HAP-1 (cell line): ENCODE measurements around the gene PHF20.
A peak's percentile ranks its signal among the peaks of the same experiment; 100 is the strongest.
"Not testable (repeated sequence)": the region's sequence is repeated elsewhere in the genome, so short reads cannot be mapped to it uniquely, and the experiment has no call there.

Source experiments
- DNase-seq, 2 experiments: peaks; one replicate each; pipeline ENCODE4 v3.0.0-alpha.2; 2016 to 2020; ENCODE audit warnings: low spot score in 2 of 2
- H3K27me3 ChIP-seq: fragments of 250-450 bp; sonication (Bioruptor Pico); 2 replicates; pipeline ENCODE4 v1.5.1; 2020; ENCODE audit warnings: low read depth, mild to moderate bottlenecking, moderate library complexity
- H3K36me3 ChIP-seq: fragments of 250-450 bp; sonication (Bioruptor Pico); replicated peaks from 2 replicates; pipeline ENCODE4 v1.5.1; 2020; ENCODE audit warnings: mild to moderate bottlenecking
- H3K4me1 ChIP-seq: fragments of 250-450 bp; sonication (Bioruptor Pico); 2 replicates; pipeline ENCODE4 v1.5.1; 2020; ENCODE audit warnings: mild to moderate bottlenecking
- H3K4me3 ChIP-seq: fragments of 250-450 bp; sonication (Bioruptor Pico); 2 replicates; pipeline ENCODE4 v1.5.1; 2020; ENCODE audit warnings: mild to moderate bottlenecking, moderate library complexity
- H3K9me3 ChIP-seq: fragments of 250-450 bp; sonication (Bioruptor Pico); 2 replicates; pipeline ENCODE4 v1.5.1; 2020; ENCODE audit warnings: mild to moderate bottlenecking, moderate library complexity
- in situ Hi-C: fragments of 300-500 bp; cut with MboI; formaldehyde crosslinking; loops from 3 replicates; pipeline ENCODE4 v1.14.3; 2020; ENCODE audit warnings: low sequenced_read_pairs, inconsistent platforms, mixed read lengths

PHF20 gene

GRCh38 chr20:35854713-35855348 lies 83.0 kb downstream of the PHF20 start:
- in situ Hi-C loops: no loop called here
- Histone ChIP-seq H3K27me3 (no peaks in the 10 kb centered on the region), H3K4me3 (no peak overlapping the region), H3K9me3 (no peaks in the 10 kb centered on the region), H3K4me1 (no peaks in the 10 kb centered on the region), H3K36me3 (peaks cover 3% of the 10 kb centered on the region; the same call in 1 of the 2 replicates)
- DNase-seq: no peak

- DNase-seq, H3K4me1 ChIP-seq, H3K4me3 ChIP-seq, H3K36me3 ChIP-seq, H3K9me3 ChIP-seq, H3K27me3 ChIP-seq, in situ Hi-C loops: not testable (repeated sequence)
Observed at GRCh38 chr20:35855641-35856040, 83.8 kb downstream of the PHF20 start.

GRCh38 chr20:35856866-35857265 lies 85.1 kb downstream of the PHF20 start:
- no peak for DNase-seq
- Histone ChIP-seq H3K4me3 (no peak overlapping the region), H3K9me3 (no peaks in the 10 kb centered on the region), H3K4me1 (no peaks in the 10 kb centered on the region), H3K36me3 (peaks cover 2% of the 10 kb centered on the region; the same call in 1 of the 2 replicates), H3K27me3 (no peaks in the 10 kb centered on the region)
- in situ Hi-C loops: no loop called here

- Histone ChIP-seq H3K4me1 (no peaks in the 10 kb centered on the region), H3K9me3 (no peaks in the 10 kb centered on the region), H3K36me3 (no peaks in the 10 kb centered on the region), H3K27me3 (no peaks in the 10 kb centered on the region), H3K4me3 (no peak overlapping the region)
- in situ Hi-C loops: no loop called here
- DNase-seq: no peak
Observed at GRCh38 chr20:35866418-35867202, 94.8 kb downstream of the PHF20 start.

- no peaks in the 10 kb centered on the region for H3K36me3 ChIP-seq
- H3K27me3 ChIP-seq: no peaks in the 10 kb centered on the region
- peaks cover 8% of the 10 kb centered on the region for H3K4me1 ChIP-seq
- no peak for DNase-seq
- no peaks in the 10 kb centered on the region for H3K9me3 ChIP-seq
- in situ Hi-C loops: no loop called here
- H3K4me3 ChIP-seq: no peak overlapping the region
Observed at GRCh38 chr20:35870541-35871258, 98.9 kb downstream of the PHF20 start.

GRCh38 chr20:35871259-35871771 lies 99.5 kb downstream of the PHF20 start:
- Histone ChIP-seq H3K27me3 (no peaks in the 10 kb centered on the region), H3K36me3 (no peaks in the 10 kb centered on the region), H3K4me1 (peaks cover 13% of the 10 kb centered on the region), H3K9me3 (no peaks in the 10 kb centered on the region), H3K4me3 (no peak overlapping the region)
- in situ Hi-C loops: no loop called here
- peak in 1 of 2 experiments; percentile 39 for DNase-seq

GRCh38 chr20:35876033-35876320 lies 104.2 kb downstream of the PHF20 start:
- H3K9me3 ChIP-seq: no peaks in the 10 kb centered on the region
- H3K27me3 ChIP-seq: no peaks in the 10 kb centered on the region
- in situ Hi-C loops: no loop called here
- DNase-seq: no peak
- H3K36me3 ChIP-seq: no peaks in the 10 kb centered on the region
- no peak overlapping the region for H3K4me3 ChIP-seq
- H3K4me1 ChIP-seq: peaks cover 13% of the 10 kb centered on the region

- peaks cover 13% of the 10 kb centered on the region for H3K4me1 ChIP-seq
- H3K36me3 ChIP-seq: no peaks in the 10 kb centered on the region
- H3K27me3 ChIP-seq: no peaks in the 10 kb centered on the region
- in situ Hi-C loops: no loop called here
- no peak for DNase-seq
- no peaks in the 10 kb centered on the region for H3K9me3 ChIP-seq
- H3K4me3 ChIP-seq: no peak overlapping the region
Observed at GRCh38 chr20:35877611-35878010, 105.8 kb downstream of the PHF20 start.

GRCh38 chr20:35878113-35878625 lies 106.4 kb downstream of the PHF20 start:
- Histone ChIP-seq H3K27me3 (no peaks in the 10 kb centered on the region), H3K36me3 (no peaks in the 10 kb centered on the region), H3K4me3 (no peak overlapping the region), H3K4me1 (peaks cover 13% of the 10 kb centered on the region), H3K9me3 (no peaks in the 10 kb centered on the region)
- in situ Hi-C loops: no loop called here
- no peak for DNase-seq

GRCh38 chr20:35881676-35882075 lies 109.9 kb downstream of the PHF20 start:
- Histone ChIP-seq H3K9me3 (no peaks in the 10 kb centered on the region), H3K36me3 (no peaks in the 10 kb centered on the region; the same call in 1 of the 2 replicates), H3K4me3 (no peak overlapping the region), H3K4me1 (no peaks in the 10 kb centered on the region), H3K27me3 (no peaks in the 10 kb centered on the region)
- no peak for DNase-seq
- in situ Hi-C loops: no loop called here

GRCh38 chr20:35882427-35883161 lies 110.8 kb downstream of the PHF20 start:
- in situ Hi-C loops, DNase-seq, H3K4me3 ChIP-seq, H3K4me1 ChIP-seq, H3K9me3 ChIP-seq, H3K36me3 ChIP-seq, H3K27me3 ChIP-seq: not testable (repeated sequence)

- no peaks in the 10 kb centered on the region; the same call in 1 of the 2 replicates for H3K36me3 ChIP-seq
- no peaks in the 10 kb centered on the region for H3K9me3 ChIP-seq
- no peak overlapping the region for H3K4me3 ChIP-seq
- in situ Hi-C loops: no loop called here
- DNase-seq: no peak
- no peaks in the 10 kb centered on the region for H3K27me3 ChIP-seq
- H3K4me1 ChIP-seq: no peaks in the 10 kb centered on the region
Observed at GRCh38 chr20:35883336-35883777, 111.5 kb downstream of the PHF20 start.

- Histone ChIP-seq H3K27me3 (no peaks in the 10 kb centered on the region), H3K4me3 (no peak overlapping the region), H3K4me1 (no peaks in the 10 kb centered on the region), H3K36me3 (no peaks in the 10 kb centered on the region; the same call in 1 of the 2 replicates), H3K9me3 (no peaks in the 10 kb centered on the region)
- in situ Hi-C loops: no loop called here
- DNase-seq: peak; percentile 62 to 77
Observed at GRCh38 chr20:35883778-35884540, 112.1 kb downstream of the PHF20 start.
